COLO668 (cell line): ENCODE data around the gene ADAMTS15.

Source experiments
- DNase-seq: peaks from one replicate; lab custom pipeline; 2025; ENCODE audit not compliant: unreplicated experiment; lab: John Stamatoyannopoulos, UW

The ADAMTS15 gene

GRCh38 chr11:130448416-130449309, at the start of gene ADAMTS15:
Gene ADAMTS15 (plus strand): TSS chr11:130448645. CDS start chr11:130448974, 329 bp downstream.
- peak; percentile 69 for DNase-seq

- DNase-seq = no peak
These were observed 49.2 kb upstream of the ADAMTS15 start for GRCh38 chr11:130399196-130399595.

GRCh38 chr11:130400781-130401483, 47.5 kb upstream of the ADAMTS15 start:
- no peak for DNase-seq

GRCh38 chr11:130402570-130402969, 45.9 kb upstream of the ADAMTS15 start:
- DNase-seq = no peak

- no peak for DNase-seq
These were observed 45.1 kb upstream of the ADAMTS15 start for GRCh38 chr11:130403271-130403804.

GRCh38 chr11:130403967-130404366, 44.5 kb upstream of the ADAMTS15 start:
- no peak for DNase-seq

- no peak for DNase-seq
These were observed 43.7 kb upstream of the ADAMTS15 start for GRCh38 chr11:130404727-130405126.

- no peak for DNase-seq
These were observed 43.0 kb upstream of the ADAMTS15 start for GRCh38 chr11:130405428-130405827.

- no peak for DNase-seq
These were observed 40.5 kb upstream of the ADAMTS15 start for GRCh38 chr11:130407978-130408377.

GRCh38 chr11:130408401-130408890, 40.0 kb upstream of the ADAMTS15 start:
- DNase-seq = no peak

GRCh38 chr11:130408901-130409300, 39.5 kb upstream of the ADAMTS15 start:
- no peak for DNase-seq

- no peak for DNase-seq
These were observed 38.7 kb upstream of the ADAMTS15 start for GRCh38 chr11:130409594-130410388.

- no peak for DNase-seq
These were observed 37.2 kb upstream of the ADAMTS15 start for GRCh38 chr11:130411223-130411622.

GRCh38 chr11:130413405-130414106, 34.9 kb upstream of the ADAMTS15 start:
- no peak for DNase-seq

- no peak for DNase-seq
These were observed 34.1 kb upstream of the ADAMTS15 start for GRCh38 chr11:130414107-130415080.

GRCh38 chr11:130415731-130416529, 32.5 kb upstream of the ADAMTS15 start:
- no peak for DNase-seq

GRCh38 chr11:130416530-130416882, 31.9 kb upstream of the ADAMTS15 start:
- DNase-seq = no peak

GRCh38 chr11:130416906-130417305, 31.5 kb upstream of the ADAMTS15 start:
- no peak for DNase-seq
